ENCODE data around the gene ACADL. TPM values are rescaled to one million over a fixed set of nuclear protein-coding genes. Genes with fewer than 3 reads are reported as not detected.

The ACADL gene
- total and polyA plus RNA-seq, 2 of the 8 experiments (the other 6 are each of a cell fraction or from before 2014, with no cell fraction given): 0.11 to 0.34 TPM

DNA sequence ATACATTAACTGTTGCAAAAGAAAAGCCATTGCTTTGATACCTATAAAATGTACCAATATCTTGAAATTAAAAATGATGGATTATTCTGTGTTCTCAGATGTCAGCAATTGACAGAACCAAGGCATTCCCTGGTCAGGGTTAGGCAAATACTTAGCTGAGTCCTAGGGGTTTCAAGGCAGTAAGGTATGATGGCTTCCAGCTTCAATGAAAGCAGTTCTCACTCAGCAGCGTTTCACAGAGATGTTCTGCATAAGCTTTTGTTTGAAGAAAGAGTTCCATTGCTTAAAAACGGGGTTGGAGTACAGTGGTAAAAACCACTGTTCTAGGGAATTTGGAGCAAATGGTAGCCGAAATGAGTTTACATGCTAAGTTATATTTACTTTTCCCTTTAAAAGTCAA, 37.1 kb downstream of the ACADL start (continued):
- TF ChIP-seq, protein P1, sequence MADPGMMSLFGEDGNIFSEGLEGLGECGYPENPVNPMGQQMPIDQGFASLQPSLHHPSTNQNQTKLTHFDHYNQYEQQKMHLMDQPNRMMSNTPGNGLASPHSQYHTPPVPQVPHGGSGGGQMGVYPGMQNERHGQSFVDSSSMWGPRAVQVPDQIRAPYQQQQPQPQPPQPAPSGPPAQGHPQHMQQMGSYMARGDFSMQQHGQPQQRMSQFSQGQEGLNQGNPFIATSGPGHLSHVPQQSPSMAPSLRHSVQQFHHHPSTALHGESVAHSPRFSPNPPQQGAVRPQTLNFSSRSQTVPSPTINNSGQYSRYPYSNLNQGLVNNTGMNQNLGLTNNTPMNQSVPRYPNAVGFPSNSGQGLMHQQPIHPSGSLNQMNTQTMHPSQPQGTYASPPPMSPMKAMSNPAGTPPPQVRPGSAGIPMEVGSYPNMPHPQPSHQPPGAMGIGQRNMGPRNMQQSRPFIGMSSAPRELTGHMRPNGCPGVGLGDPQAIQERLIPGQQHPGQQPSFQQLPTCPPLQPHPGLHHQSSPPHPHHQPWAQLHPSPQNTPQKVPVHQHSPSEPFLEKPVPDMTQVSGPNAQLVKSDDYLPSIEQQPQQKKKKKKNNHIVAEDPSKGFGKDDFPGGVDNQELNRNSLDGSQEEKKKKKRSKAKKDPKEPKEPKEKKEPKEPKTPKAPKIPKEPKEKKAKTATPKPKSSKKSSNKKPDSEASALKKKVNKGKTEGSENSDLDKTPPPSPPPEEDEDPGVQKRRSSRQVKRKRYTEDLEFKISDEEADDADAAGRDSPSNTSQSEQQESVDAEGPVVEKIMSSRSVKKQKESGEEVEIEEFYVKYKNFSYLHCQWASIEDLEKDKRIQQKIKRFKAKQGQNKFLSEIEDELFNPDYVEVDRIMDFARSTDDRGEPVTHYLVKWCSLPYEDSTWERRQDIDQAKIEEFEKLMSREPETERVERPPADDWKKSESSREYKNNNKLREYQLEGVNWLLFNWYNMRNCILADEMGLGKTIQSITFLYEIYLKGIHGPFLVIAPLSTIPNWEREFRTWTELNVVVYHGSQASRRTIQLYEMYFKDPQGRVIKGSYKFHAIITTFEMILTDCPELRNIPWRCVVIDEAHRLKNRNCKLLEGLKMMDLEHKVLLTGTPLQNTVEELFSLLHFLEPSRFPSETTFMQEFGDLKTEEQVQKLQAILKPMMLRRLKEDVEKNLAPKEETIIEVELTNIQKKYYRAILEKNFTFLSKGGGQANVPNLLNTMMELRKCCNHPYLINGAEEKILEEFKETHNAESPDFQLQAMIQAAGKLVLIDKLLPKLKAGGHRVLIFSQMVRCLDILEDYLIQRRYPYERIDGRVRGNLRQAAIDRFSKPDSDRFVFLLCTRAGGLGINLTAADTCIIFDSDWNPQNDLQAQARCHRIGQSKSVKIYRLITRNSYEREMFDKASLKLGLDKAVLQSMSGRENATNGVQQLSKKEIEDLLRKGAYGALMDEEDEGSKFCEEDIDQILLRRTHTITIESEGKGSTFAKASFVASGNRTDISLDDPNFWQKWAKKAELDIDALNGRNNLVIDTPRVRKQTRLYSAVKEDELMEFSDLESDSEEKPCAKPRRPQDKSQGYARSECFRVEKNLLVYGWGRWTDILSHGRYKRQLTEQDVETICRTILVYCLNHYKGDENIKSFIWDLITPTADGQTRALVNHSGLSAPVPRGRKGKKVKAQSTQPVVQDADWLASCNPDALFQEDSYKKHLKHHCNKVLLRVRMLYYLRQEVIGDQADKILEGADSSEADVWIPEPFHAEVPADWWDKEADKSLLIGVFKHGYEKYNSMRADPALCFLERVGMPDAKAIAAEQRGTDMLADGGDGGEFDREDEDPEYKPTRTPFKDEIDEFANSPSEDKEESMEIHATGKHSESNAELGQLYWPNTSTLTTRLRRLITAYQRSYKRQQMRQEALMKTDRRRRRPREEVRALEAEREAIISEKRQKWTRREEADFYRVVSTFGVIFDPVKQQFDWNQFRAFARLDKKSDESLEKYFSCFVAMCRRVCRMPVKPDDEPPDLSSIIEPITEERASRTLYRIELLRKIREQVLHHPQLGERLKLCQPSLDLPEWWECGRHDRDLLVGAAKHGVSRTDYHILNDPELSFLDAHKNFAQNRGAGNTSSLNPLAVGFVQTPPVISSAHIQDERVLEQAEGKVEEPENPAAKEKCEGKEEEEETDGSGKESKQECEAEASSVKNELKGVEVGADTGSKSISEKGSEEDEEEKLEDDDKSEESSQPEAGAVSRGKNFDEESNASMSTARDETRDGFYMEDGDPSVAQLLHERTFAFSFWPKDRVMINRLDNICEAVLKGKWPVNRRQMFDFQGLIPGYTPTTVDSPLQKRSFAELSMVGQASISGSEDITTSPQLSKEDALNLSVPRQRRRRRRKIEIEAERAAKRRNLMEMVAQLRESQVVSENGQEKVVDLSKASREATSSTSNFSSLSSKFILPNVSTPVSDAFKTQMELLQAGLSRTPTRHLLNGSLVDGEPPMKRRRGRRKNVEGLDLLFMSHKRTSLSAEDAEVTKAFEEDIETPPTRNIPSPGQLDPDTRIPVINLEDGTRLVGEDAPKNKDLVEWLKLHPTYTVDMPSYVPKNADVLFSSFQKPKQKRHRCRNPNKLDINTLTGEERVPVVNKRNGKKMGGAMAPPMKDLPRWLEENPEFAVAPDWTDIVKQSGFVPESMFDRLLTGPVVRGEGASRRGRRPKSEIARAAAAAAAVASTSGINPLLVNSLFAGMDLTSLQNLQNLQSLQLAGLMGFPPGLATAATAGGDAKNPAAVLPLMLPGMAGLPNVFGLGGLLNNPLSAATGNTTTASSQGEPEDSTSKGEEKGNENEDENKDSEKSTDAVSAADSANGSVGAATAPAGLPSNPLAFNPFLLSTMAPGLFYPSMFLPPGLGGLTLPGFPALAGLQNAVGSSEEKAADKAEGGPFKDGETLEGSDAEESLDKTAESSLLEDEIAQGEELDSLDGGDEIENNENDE (IDR thresholded peaks at IDR 0.05; ENCODE audit: insufficient replicate concordance, low read length): no peak

All from H1 (cell line).